Measurements from ENCODE around the gene ORAI1. TPM values are rescaled to one million over a fixed set of nuclear protein-coding genes. Genes with fewer than 3 reads are reported as not detected.

The ORAI1 gene
- total RNA-seq, 6 donors from 2014 or later = 7.3 to 48.2 (median 34.3) TPM

DNA sequence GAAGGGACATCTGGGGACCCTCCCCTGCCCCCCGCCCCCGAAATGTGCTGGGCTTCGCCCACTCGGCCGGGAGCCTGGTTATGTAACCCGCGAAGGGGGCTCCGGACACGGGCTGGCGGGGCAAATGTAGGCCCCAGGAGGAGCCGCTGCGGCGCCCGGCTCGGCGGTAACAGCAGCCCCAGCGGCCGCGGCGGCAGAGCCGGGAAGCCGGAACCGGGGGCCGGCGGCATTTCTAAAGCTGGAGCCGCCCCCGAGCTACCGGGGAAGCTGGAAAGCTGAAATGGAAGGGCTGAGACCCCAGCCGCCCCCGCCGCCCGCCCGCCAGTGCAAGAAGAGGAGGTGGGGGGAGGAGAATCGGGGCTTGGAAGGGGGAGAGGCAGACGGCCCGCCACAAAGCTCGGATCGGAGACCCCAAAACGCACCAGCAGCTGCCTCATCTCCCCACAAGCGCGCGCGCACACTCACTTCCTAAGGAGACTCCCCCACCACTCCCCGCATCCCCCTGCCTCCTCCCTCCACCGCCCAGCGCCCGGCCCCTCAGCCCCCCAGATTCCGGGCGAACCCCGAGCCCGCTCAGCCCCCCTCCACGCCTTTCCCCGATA is 47.0 kb upstream of the ORAI1 start:
- TF ChIP-seq, protein P1, sequence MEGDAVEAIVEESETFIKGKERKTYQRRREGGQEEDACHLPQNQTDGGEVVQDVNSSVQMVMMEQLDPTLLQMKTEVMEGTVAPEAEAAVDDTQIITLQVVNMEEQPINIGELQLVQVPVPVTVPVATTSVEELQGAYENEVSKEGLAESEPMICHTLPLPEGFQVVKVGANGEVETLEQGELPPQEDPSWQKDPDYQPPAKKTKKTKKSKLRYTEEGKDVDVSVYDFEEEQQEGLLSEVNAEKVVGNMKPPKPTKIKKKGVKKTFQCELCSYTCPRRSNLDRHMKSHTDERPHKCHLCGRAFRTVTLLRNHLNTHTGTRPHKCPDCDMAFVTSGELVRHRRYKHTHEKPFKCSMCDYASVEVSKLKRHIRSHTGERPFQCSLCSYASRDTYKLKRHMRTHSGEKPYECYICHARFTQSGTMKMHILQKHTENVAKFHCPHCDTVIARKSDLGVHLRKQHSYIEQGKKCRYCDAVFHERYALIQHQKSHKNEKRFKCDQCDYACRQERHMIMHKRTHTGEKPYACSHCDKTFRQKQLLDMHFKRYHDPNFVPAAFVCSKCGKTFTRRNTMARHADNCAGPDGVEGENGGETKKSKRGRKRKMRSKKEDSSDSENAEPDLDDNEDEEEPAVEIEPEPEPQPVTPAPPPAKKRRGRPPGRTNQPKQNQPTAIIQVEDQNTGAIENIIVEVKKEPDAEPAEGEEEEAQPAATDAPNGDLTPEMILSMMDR (IDR thresholded peaks at IDR 0.05) = no peak
- TF ChIP-seq POLR2AphosphoS5 (IDR thresholded peaks at IDR 0.05) = no peak
- no peak for TF ChIP-seq POLR2A (IDR thresholded peaks at IDR 0.05)
- TF ChIP-seq EP300 (IDR thresholded peaks at IDR 0.05) = no peak
- Histone ChIP-seq H3K27me3 (no peaks in the 10 kb centered on the region), H3K9me3 (no peaks in the 10 kb centered on the region), H3K27ac (peak overlapping the region; percentile 77 to 91 (median 87)), H3K36me3 (peaks cover 0 to 8% (median 1%) of the 10 kb centered on the region in 4 donors), H3K4me1 (peaks cover 21 to 52% (median 46%) of the 10 kb centered on the region in 4 donors), H3K4me3 (peak overlapping the region; percentile 52 to 78 (median 66))
- WGBS, 2 donors = 0 to 2% methylated on average over 9 to 38 of the region's 53 CpGs
- ATAC-seq (ENCODE audit: low FRiP score in 2 of 2) (peak in 1 of 2 donors; percentile 38), DNase-seq (peak; percentile 60 to 89)

DNA sequence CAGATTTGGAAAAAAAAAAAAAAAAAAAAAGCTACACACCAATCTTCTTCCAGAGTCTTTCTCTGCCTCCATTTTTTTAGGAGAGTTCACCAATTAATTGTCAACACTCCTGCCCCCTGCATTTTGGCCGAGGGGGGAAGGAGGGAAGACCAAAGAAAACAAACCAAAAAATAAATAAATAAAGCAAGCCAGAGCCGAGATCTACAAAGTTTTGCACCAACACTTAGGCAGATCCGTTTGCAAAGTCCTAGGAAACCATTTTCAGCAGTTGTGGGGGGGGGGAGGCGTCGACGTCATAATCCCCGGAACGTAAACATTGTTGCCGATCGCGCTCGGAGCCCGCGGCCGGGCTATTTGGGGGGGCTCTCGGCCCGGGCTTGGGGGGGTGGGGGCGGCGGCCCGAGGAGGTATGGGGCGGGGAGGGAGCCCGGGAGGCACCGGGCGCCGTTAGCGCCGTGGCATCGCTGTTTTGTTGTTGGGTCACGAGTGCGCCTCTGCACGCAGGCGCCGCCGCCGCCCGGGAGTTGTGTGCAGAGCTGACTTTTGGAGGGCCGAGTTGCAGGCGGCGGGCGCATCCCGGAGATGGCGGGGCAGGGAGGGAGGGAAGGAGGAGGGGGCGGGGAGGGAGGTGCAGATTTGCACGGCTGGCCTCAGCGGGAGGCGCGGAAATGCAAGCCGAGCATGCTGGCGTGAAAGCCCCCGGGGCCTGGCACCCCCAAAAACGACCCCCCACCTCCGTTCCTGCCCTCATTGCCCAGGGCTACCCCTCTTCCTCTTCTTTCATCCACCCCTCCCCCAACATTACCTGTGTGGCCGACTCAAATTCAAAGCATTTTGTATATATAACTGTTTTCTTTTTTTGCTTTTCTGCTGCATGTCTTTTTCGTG is 46.1 kb upstream of the ORAI1 start:
- Histone ChIP-seq H3K36me3 (no peaks in the 10 kb centered on the region), H3K4me3 (peak overlapping the region; percentile 52 to 78 (median 66)), H3K27me3 (no peaks in the 10 kb centered on the region), H3K27ac (peak overlapping the region; percentile 77 to 91 (median 87)), H3K4me1 (peaks cover 21 to 52% (median 46%) of the 10 kb centered on the region in 4 donors), H3K9me3 (no peaks in the 10 kb centered on the region)
- WGBS, 2 donors = 0 to 2% methylated on average over 21 to 31 of the region's 54 CpGs
- DNase-seq = peak; percentile 73 to 95
- ATAC-seq (ENCODE audit: low FRiP score in 2 of 2) = peak; percentile 50 to 74
- TF ChIP-seq POLR2A (IDR thresholded peaks at IDR 0.05) = peak in 1 of 4 donors; percentile 10
- no peak for TF ChIP-seq EP300 (IDR thresholded peaks at IDR 0.05)
- TF ChIP-seq POLR2AphosphoS5 (IDR thresholded peaks at IDR 0.05) = peak in 1 of 2 donors; percentile 34

DNA sequence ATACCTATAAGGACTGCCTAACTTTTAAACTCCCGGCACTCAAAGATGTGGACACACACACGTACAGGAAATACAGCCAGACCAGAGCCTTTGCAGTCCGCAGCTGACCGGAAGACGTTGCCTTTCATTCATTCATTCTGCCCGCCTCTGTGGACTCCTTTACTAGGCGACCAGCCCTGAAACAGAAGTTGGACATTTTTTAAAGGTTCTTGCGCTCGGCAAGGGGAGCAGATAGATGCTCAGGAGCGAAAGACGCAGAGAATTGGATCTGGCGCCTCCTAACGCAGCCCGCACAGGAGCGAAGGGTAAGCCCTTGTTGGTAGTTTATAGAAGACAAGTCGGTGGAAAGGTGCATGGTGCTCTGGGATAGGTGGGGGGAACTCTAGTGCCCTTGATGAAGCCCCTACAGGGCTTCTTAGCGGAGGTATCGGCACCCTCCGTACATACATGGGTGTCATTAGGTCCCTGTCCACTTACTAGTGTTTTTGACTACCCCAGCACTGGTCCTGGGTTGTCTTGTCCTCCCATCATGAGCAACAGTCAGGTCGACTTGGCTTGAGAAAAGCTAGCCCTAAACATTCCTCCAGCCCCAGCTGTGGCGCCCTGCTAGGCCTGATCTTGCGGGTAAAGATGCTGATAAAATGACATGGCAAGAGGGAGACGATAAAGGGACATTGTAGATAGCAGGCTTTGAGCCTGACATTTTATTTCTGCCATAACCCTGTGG is 45.2 kb upstream of the ORAI1 start, which contains the start of gene KDM2B:
Gene KDM2B (minus strand): TSS at position 65 of the 727 bp plus-strand sequence. CDS start 112 bp downstream, outside the sequence.
- Histone ChIP-seq H3K27ac (peak within 1 kb of the TSS; percentile 77 to 91 (median 87)), H3K27me3 (no peaks in the 10 kb centered on the region), H3K36me3 (no peaks in the 10 kb centered on the region), H3K4me3 (peak within 1 kb of the TSS; percentile 52 to 78 (median 66)), H3K4me1 (peaks cover 21 to 52% (median 46%) of the 10 kb centered on the region in 4 donors), H3K9me3 (no peaks in the 10 kb centered on the region)
- WGBS, 2 donors = 32 to 38% methylated on average over 20 to 23 of the region's 23 CpGs
- ATAC-seq (ENCODE audit: low FRiP score in 2 of 2) = peak in 1 of 2 donors; percentile 65
- TF ChIP-seq, protein P1 (IDR thresholded peaks at IDR 0.05) = no peak
- TF ChIP-seq POLR2AphosphoS5 (IDR thresholded peaks at IDR 0.05) (no peak), POLR2A (IDR thresholded peaks at IDR 0.05) (no peak), EP300 (IDR thresholded peaks at IDR 0.05) (no peak)
- DNase-seq = peak in 1 of 2 donors; percentile 57

DNA sequence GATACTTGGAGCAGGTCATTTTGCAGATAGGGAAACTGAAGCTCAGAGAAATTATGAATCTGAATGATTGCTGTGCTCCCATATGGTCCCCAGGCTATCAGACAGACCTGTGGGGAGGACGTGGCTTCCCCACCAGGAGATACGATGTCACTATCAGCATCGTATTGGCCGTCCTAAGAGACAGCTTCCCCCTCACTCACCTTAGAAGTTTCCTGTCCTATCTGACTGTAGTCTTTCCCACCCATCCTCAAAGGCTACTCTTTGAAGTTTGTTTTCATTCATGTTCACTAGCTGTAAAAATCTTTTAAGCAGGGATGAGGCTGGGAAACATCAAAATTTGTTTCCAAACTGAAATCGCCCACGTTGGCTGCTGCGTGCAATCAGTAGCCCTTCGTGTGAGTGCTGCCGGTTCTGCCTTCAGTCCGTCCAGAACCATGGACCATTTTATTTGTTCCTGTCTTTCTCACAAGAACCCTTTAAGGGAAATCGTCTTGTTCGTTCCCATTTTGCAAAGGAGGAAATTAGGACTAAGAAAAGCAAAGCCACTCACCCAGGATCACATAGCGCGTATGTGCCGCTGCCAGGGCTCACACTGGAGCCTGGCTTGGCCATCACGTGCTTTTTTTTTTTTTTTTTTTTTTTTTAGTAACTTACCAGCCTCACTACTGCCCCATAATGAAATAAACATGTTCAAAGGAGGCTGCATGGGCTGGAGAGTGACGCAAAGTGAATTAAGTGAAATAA is 44.5 kb upstream of the ORAI1 start:
- Histone ChIP-seq H3K4me3 (peak overlapping the region in 3 of 4 donors; percentile 10 to 78 (median 75)), H3K27ac (peak overlapping the region; percentile 77 to 91 (median 87)), H3K4me1 (peaks cover 21 to 50% (median 46%) of the 10 kb centered on the region in 4 donors), H3K36me3 (no peaks in the 10 kb centered on the region), H3K9me3 (no peaks in the 10 kb centered on the region), H3K27me3 (no peaks in the 10 kb centered on the region)
- ATAC-seq (ENCODE audit: low FRiP score in 2 of 2) = peak in 1 of 2 donors; percentile 16
- WGBS, 2 donors = 25 to 28% methylated on average over 17 of the region's 17 CpGs
- DNase-seq = peak in 1 of 2 donors; percentile 36
- TF ChIP-seq, protein P1 (IDR thresholded peaks at IDR 0.05) = no peak
- TF ChIP-seq EP300 (IDR thresholded peaks at IDR 0.05) = no peak
- peak in 1 of 2 donors; percentile 18 for TF ChIP-seq POLR2AphosphoS5 (IDR thresholded peaks at IDR 0.05)
- TF ChIP-seq POLR2A (IDR thresholded peaks at IDR 0.05) = no peak
